GM23248 (cell line): Measurements from ENCODE around the gene GJC2.

Experiments used
- EZH2 ChIP-seq: fragments of 200-600 bp; sonication (generic); IDR thresholded peaks from 2 replicates; pipeline ENCODE4 v1.6.1; 2018; ENCODE audit warnings: antibody characterized with exemption, mild to moderate bottlenecking; ENCODE audit not compliant: insufficient read depth, poor library complexity, severe bottlenecking
- EZH2phosphoT487 ChIP-seq: fragments of 200-600 bp; sonication (generic); IDR thresholded peaks from 2 replicates; pipeline ENCODE4 v1.6.1; 2018; ENCODE audit warnings: antibody characterized with exemption, moderate library complexity, mild to moderate bottlenecking, low read depth; ENCODE audit not compliant: insufficient read depth

GRCh38 chr1:228150461-228151179 lies 890 bp downstream of the GJC2 start:
- no peak for TF ChIP-seq EZH2
- TF ChIP-seq EZH2phosphoT487, result no peak
